ENCODE data around the gene TRIO.
"Not testable (repeated sequence)": the region's sequence is repeated elsewhere in the genome, so short reads cannot be mapped to it uniquely, and the experiment has no call there.

The TRIO gene

GRCh38 chr5:14431534-14431933 is 288.4 kb downstream of the TRIO start:
- no peak for DNase-seq (ENCODE audit: low read depth in 1 of 2, low spot score in 1 of 2)
- TF ChIP-seq JUND (IDR thresholded peaks at IDR 0.05; ENCODE audit: low read depth), result no peak
- in situ Hi-C loops (cut with HindIII; ENCODE audit: low pct_unique_long_range_greater_than_20kb, low sequenced_read_pairs), result no loop called here

GRCh38 chr5:14432931-14433589 is 289.9 kb downstream of the TRIO start:
- in situ Hi-C loops (cut with HindIII; ENCODE audit: low pct_unique_long_range_greater_than_20kb, low sequenced_read_pairs), result no loop called here
- TF ChIP-seq JUND (IDR thresholded peaks at IDR 0.05; ENCODE audit: low read depth), result no peak
- no peak for DNase-seq (ENCODE audit: low read depth in 1 of 2, low spot score in 1 of 2)

GRCh38 chr5:14435481-14435880 is 292.3 kb downstream of the TRIO start:
- TF ChIP-seq JUND (IDR thresholded peaks at IDR 0.05; ENCODE audit: low read depth), result no peak
- in situ Hi-C loops (cut with HindIII; ENCODE audit: low pct_unique_long_range_greater_than_20kb, low sequenced_read_pairs), result no loop called here
- DNase-seq (ENCODE audit: low read depth in 1 of 2, low spot score in 1 of 2), result no peak

- DNase-seq (ENCODE audit: low read depth in 1 of 2, low spot score in 1 of 2); in situ Hi-C loops (cut with HindIII; ENCODE audit: low pct_unique_long_range_greater_than_20kb, low sequenced_read_pairs): not testable (repeated sequence)
Observed at GRCh38 chr5:14436122-14436521, 293.0 kb downstream of the TRIO start.

- no peak for TF ChIP-seq JUND (IDR thresholded peaks at IDR 0.05; ENCODE audit: low read depth)
- DNase-seq (ENCODE audit: low read depth in 1 of 2, low spot score in 1 of 2), result no peak
- in situ Hi-C loops (cut with HindIII; ENCODE audit: low pct_unique_long_range_greater_than_20kb, low sequenced_read_pairs), result no loop called here
Observed at GRCh38 chr5:14436801-14437542, 293.8 kb downstream of the TRIO start.

GRCh38 chr5:14438195-14438606 is 295.1 kb downstream of the TRIO start:
- no peak for TF ChIP-seq JUND (IDR thresholded peaks at IDR 0.05; ENCODE audit: low read depth)
- in situ Hi-C loops (cut with HindIII; ENCODE audit: low pct_unique_long_range_greater_than_20kb, low sequenced_read_pairs), result no loop called here
- DNase-seq (ENCODE audit: low read depth in 1 of 2, low spot score in 1 of 2), result no peak

GRCh38 chr5:14439087-14439871 is 296.1 kb downstream of the TRIO start:
- no peak for DNase-seq (ENCODE audit: low read depth in 1 of 2, low spot score in 1 of 2)
- in situ Hi-C loops (cut with HindIII; ENCODE audit: low pct_unique_long_range_greater_than_20kb, low sequenced_read_pairs), result no loop called here
- no peak for TF ChIP-seq JUND (IDR thresholded peaks at IDR 0.05; ENCODE audit: low read depth)

- no peak for DNase-seq (ENCODE audit: low read depth in 1 of 2, low spot score in 1 of 2)
- in situ Hi-C loops (cut with HindIII; ENCODE audit: low pct_unique_long_range_greater_than_20kb, low sequenced_read_pairs), result no loop called here
- no peak for TF ChIP-seq JUND (IDR thresholded peaks at IDR 0.05; ENCODE audit: low read depth)
Observed at GRCh38 chr5:14440223-14440581, 297.1 kb downstream of the TRIO start.

- in situ Hi-C loops (cut with HindIII; ENCODE audit: low pct_unique_long_range_greater_than_20kb, low sequenced_read_pairs), result no loop called here
- no peak for DNase-seq (ENCODE audit: low read depth in 1 of 2, low spot score in 1 of 2)
- no peak for TF ChIP-seq JUND (IDR thresholded peaks at IDR 0.05; ENCODE audit: low read depth)
Observed at GRCh38 chr5:14440582-14441431, 297.7 kb downstream of the TRIO start.

GRCh38 chr5:14441641-14442040 is 298.5 kb downstream of the TRIO start:
- in situ Hi-C loops (cut with HindIII; ENCODE audit: low pct_unique_long_range_greater_than_20kb, low sequenced_read_pairs), result no loop called here
- no peak for DNase-seq (ENCODE audit: low read depth in 1 of 2, low spot score in 1 of 2)
- TF ChIP-seq JUND (IDR thresholded peaks at IDR 0.05; ENCODE audit: low read depth), result no peak

- no peak for TF ChIP-seq JUND (IDR thresholded peaks at IDR 0.05; ENCODE audit: low read depth)
- no peak for DNase-seq (ENCODE audit: low read depth in 1 of 2, low spot score in 1 of 2)
- in situ Hi-C loops (cut with HindIII; ENCODE audit: low pct_unique_long_range_greater_than_20kb, low sequenced_read_pairs), result no loop called here
Observed at GRCh38 chr5:14442536-14442935, 299.4 kb downstream of the TRIO start.

GRCh38 chr5:14443671-14444093 is 300.5 kb downstream of the TRIO start:
- TF ChIP-seq JUND (IDR thresholded peaks at IDR 0.05; ENCODE audit: low read depth), result no peak
- peak in 1 of 2 experiments; percentile 25 for DNase-seq (ENCODE audit: low read depth in 1 of 2, low spot score in 1 of 2)
- in situ Hi-C loops (cut with HindIII; ENCODE audit: low pct_unique_long_range_greater_than_20kb, low sequenced_read_pairs), result no loop called here

All from T47D (cell line).